ENCODE data around the gene MORN2. TPM values are rescaled to one million over a fixed set of nuclear protein-coding genes. Genes with fewer than 3 reads are reported as not detected.
"Not testable (repeated sequence)": the region's sequence is repeated elsewhere in the genome, so short reads cannot be mapped to it uniquely, and the experiment has no call there.

The MORN2 gene
- 17.4 and 42.9 TPM in 2 replicates for total RNA-seq (ENCODE audit: low replicate concordance)

- H3K9me3 Mint-ChIP-seq, result peaks cover 13% of the 10 kb centered on the region
- peak within 1 kb of the TSS; percentile 94 for H3K27ac Mint-ChIP-seq
- peaks cover 48% of the 10 kb centered on the region for H3K79me2 ChIP-seq (ENCODE audit: low read depth)
- H3K36me3 ChIP-seq, result no peaks in the 10 kb centered on the region
- peak within 1 kb of the TSS; percentile 42 for H3K9ac ChIP-seq
- H3F3A ChIP-seq (ENCODE audit: low read depth), result no peaks in the 10 kb centered on the region
- TF ChIP-seq CTCF (IDR thresholded peaks at IDR 0.05) (no peak), EZH2 (IDR thresholded peaks at IDR 0.05) (no peak), EZH2phosphoT487 (IDR thresholded peaks at IDR 0.05) (no peak)
- H3K4me1 ChIP-seq, result peaks cover 12% of the 10 kb centered on the region
- peak within 1 kb of the TSS; percentile 95 for H3K4me3 Mint-ChIP-seq
- peaks cover 21% of the 10 kb centered on the region for H3K4me1 Mint-ChIP-seq
- peaks cover 16% of the 10 kb centered on the region for H3K36me3 Mint-ChIP-seq
- H3K4me2 ChIP-seq, result peak within 1 kb of the TSS; percentile 94
- H2AFZ ChIP-seq (replicated peaks), result peak within 1 kb of the TSS; percentile 99
- peaks cover 4% of the 10 kb centered on the region for H3K27me3 Mint-ChIP-seq (ENCODE audit: insufficient read depth, low read depth)
- H3K4me3 ChIP-seq, result peak within 1 kb of the TSS; percentile 78
- H3K9me3 ChIP-seq (ENCODE audit: low read depth), result peaks cover 3% of the 10 kb centered on the region
- no peaks in the 10 kb centered on the region for H3K27me3 ChIP-seq
- H4K20me1 ChIP-seq (ENCODE audit: low read depth), result no peaks in the 10 kb centered on the region
- DNase-seq (ENCODE audit: low spot score), result peak; percentile 87
- no peak within 1 kb of the TSS for H3K27ac ChIP-seq
Measured at GRCh38 chr2:38875576-38876367, at the start of gene MORN2, which contains the start of gene DHX57. Gene MORN2, plus strand, starts transcription at chr2:38875976. Gene DHX57, minus strand, starts transcription at chr2:38875934. Its CDS starts 7,529 bp downstream, at chr2:38868405.

- not testable (repeated sequence) for DNase-seq (ENCODE audit: low spot score); H3K9ac ChIP-seq; H4K20me1 ChIP-seq (ENCODE audit: low read depth); H3K9me3 Mint-ChIP-seq; H3K27ac ChIP-seq; H3K9me3 ChIP-seq (ENCODE audit: low read depth); H3K27me3 Mint-ChIP-seq (ENCODE audit: insufficient read depth, low read depth); H3K4me3 ChIP-seq; H3K4me3 Mint-ChIP-seq; H3K4me1 Mint-ChIP-seq; H2AFZ ChIP-seq (replicated peaks); H3K79me2 ChIP-seq (ENCODE audit: low read depth); H3K27ac Mint-ChIP-seq; H3K4me1 ChIP-seq; H3K27me3 ChIP-seq; H3F3A ChIP-seq (ENCODE audit: low read depth); H3K4me2 ChIP-seq
- peaks cover 13% of the 10 kb centered on the region for H3K36me3 Mint-ChIP-seq
- H3K36me3 ChIP-seq, result peaks cover 18% of the 10 kb centered on the region
Measured at GRCh38 chr2:38827539-38828145, 48.1 kb upstream of the MORN2 start.

- no peak overlapping the region for H3K27ac Mint-ChIP-seq
- no peaks in the 10 kb centered on the region for H3K9me3 Mint-ChIP-seq
- Histone ChIP-seq H3K4me1 (no peaks in the 10 kb centered on the region), H3F3A (ENCODE audit: low read depth) (no peaks in the 10 kb centered on the region), H3K27me3 (no peaks in the 10 kb centered on the region), H3K79me2 (ENCODE audit: low read depth) (no peaks in the 10 kb centered on the region), H2AFZ (replicated peaks) (no peak overlapping the region), H3K9me3 (ENCODE audit: low read depth) (no peaks in the 10 kb centered on the region), H3K27ac (no peak overlapping the region), H3K36me3 (peaks cover 13% of the 10 kb centered on the region), H3K4me2 (no peak overlapping the region), H4K20me1 (ENCODE audit: low read depth) (no peaks in the 10 kb centered on the region), H3K9ac (no peak overlapping the region), H3K4me3 (no peak overlapping the region)
- H3K4me3 Mint-ChIP-seq, result no peak overlapping the region
- DNase-seq (ENCODE audit: low spot score), result no peak
- H3K36me3 Mint-ChIP-seq, result peaks cover 12% of the 10 kb centered on the region
- no peak for TF ChIP-seq EZH2 (IDR thresholded peaks at IDR 0.05)
- TF ChIP-seq EZH2phosphoT487 (IDR thresholded peaks at IDR 0.05), result no peak
- no peak for TF ChIP-seq CTCF (IDR thresholded peaks at IDR 0.05)
- no peaks in the 10 kb centered on the region for H3K4me1 Mint-ChIP-seq
- H3K27me3 Mint-ChIP-seq (ENCODE audit: insufficient read depth, low read depth), result no peaks in the 10 kb centered on the region
Measured at GRCh38 chr2:38828460-38828859, 47.3 kb upstream of the MORN2 start.

- peaks cover 9% of the 10 kb centered on the region for H3K36me3 ChIP-seq
- peaks cover 10% of the 10 kb centered on the region for H3K36me3 Mint-ChIP-seq
- H3K9me3 ChIP-seq (ENCODE audit: low read depth), result no peaks in the 10 kb centered on the region
- H3K4me1 Mint-ChIP-seq, result no peaks in the 10 kb centered on the region
- H3K9me3 Mint-ChIP-seq, result no peaks in the 10 kb centered on the region
- H3K4me1 ChIP-seq, result no peaks in the 10 kb centered on the region
- no peak overlapping the region for H3K4me3 Mint-ChIP-seq
- H3K4me2 ChIP-seq, result no peak overlapping the region
- H3K4me3 ChIP-seq, result no peak overlapping the region
- H3K9ac ChIP-seq, result no peak overlapping the region
- H3K27ac Mint-ChIP-seq, result no peak overlapping the region
- no peak for TF ChIP-seq CTCF (IDR thresholded peaks at IDR 0.05)
- no peak for TF ChIP-seq EZH2 (IDR thresholded peaks at IDR 0.05)
- TF ChIP-seq EZH2phosphoT487 (IDR thresholded peaks at IDR 0.05), result no peak
- DNase-seq (ENCODE audit: low spot score), result no peak
- no peaks in the 10 kb centered on the region for H4K20me1 ChIP-seq (ENCODE audit: low read depth)
- no peaks in the 10 kb centered on the region for H3F3A ChIP-seq (ENCODE audit: low read depth)
- no peaks in the 10 kb centered on the region for H3K79me2 ChIP-seq (ENCODE audit: low read depth)
- H2AFZ ChIP-seq (replicated peaks), result no peak overlapping the region
- no peaks in the 10 kb centered on the region for H3K27me3 ChIP-seq
- no peaks in the 10 kb centered on the region for H3K27me3 Mint-ChIP-seq (ENCODE audit: insufficient read depth, low read depth)
- no peak overlapping the region for H3K27ac ChIP-seq
Measured at GRCh38 chr2:38829971-38830370, 45.8 kb upstream of the MORN2 start.
